ENCODE results near the gene INTS1.

GRCh38 chr7:1450431-1450830 is 53.8 kb downstream of the INTS1 start:
- TF ChIP-seq CTCF (IDR thresholded peaks at IDR 0.05) = no peak
- TF ChIP-seq POLR2A (IDR thresholded peaks at IDR 0.05) = no peak
